OCI-LY1 (cell line): Measurements from ENCODE around the gene TET3.

Experiments
- EZH2 ChIP-seq: fragments of 200-600 bp; sonication (generic), shearing (Covaris generic); IDR thresholded peaks from 2 replicates; pipeline ENCODE4 v1.8.0; 2017; ENCODE audit warnings: borderline replicate concordance, mixed run types, mild to moderate bottlenecking, antibody characterized with exemption, low read length, moderate library complexity, mixed read lengths
- TF ChIP-seq, protein P1 (sequence below): fragments of 200-600 bp; sonication (generic), shearing (Covaris generic); IDR thresholded peaks from 2 replicates; pipeline ENCODE4 v1.5.1; 2017; ENCODE audit warnings: mild to moderate bottlenecking, antibody characterized with exemption, low read length, moderate library complexity, mixed read lengths

GRCh38 chr2:73998451-73998850 is 13.7 kb downstream of the TET3 start:
- TF ChIP-seq, protein P1, sequence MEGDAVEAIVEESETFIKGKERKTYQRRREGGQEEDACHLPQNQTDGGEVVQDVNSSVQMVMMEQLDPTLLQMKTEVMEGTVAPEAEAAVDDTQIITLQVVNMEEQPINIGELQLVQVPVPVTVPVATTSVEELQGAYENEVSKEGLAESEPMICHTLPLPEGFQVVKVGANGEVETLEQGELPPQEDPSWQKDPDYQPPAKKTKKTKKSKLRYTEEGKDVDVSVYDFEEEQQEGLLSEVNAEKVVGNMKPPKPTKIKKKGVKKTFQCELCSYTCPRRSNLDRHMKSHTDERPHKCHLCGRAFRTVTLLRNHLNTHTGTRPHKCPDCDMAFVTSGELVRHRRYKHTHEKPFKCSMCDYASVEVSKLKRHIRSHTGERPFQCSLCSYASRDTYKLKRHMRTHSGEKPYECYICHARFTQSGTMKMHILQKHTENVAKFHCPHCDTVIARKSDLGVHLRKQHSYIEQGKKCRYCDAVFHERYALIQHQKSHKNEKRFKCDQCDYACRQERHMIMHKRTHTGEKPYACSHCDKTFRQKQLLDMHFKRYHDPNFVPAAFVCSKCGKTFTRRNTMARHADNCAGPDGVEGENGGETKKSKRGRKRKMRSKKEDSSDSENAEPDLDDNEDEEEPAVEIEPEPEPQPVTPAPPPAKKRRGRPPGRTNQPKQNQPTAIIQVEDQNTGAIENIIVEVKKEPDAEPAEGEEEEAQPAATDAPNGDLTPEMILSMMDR: no peak
- TF ChIP-seq EZH2: no peak
